Amygdala (tissue), 56 donors: ENCODE measurements around the gene BCOR.

ENCODE experiments used
- DNase-seq, 56 donors: peaks; one replicate each; lab custom pipeline; 2025; lab: John Stamatoyannopoulos, UW

BCOR gene

GRCh38 chrX:40117715-40118285, 20.0 kb upstream of the BCOR start:
- DNase-seq, result no peak

DNA sequence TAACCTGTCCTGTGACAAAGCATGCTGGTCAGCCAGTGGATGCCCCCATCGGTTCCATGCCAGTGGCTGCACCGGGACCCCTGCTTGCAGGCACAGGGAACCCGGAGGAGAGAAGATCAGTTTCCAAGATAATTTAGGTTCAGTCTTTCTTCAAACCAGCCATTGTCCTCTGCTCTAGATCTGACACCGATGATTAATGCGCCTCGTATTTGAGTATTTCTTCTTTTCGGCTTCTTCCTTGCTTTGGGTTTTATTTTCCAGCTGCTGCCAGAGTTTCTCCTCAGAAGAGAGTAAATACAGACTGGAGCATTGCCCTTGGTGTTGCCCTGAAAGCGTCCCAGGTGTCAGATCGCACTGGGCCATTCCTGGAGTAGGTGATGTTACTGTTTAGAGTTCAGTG, 19.2 kb upstream of the BCOR start:
- no peak for DNase-seq

GRCh38 chrX:40112996-40113395, 15.2 kb upstream of the BCOR start:
- no peak for DNase-seq

GRCh38 chrX:40111868-40112267, 14.1 kb upstream of the BCOR start:
- no peak for DNase-seq

DNA sequence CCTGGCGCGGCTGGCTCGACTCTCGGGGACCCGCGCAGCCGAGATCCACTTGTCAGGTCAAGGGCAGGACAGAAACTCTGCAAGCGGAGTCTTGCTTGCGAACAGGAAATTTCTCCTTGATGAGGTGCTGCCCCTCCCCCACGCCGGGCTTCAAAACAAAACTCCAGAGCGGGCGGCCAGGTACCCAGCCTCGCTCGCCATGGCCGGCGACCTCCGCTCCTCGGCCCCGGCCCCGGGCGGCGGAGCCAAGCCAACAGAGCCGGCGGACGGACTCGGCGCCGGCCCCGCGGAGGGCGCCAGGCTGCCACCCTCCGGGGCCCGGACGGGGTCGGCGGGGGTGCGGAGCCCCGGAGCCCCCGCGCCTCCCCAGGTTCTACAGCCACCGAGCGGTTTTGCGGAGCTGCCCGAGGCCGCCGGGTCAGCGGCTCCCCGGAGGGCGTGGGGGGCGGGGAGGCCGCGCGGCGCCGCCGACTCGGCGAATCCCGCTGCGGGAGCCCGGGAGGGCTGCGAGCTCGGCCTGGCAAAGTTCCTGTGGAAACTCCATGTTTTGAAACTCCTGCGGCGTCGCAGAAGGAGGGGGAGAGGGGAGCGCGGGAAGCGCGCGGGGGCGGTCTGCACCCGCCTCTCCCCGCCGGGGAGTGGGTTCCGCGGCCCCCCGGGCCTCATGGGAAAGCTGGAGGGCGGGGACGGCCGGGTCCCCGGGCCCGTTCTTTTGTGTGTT, 11.7 kb upstream of the BCOR start:
- DNase-seq, result peak in 19 of 56 donors; percentile 5 to 58 (median 33)

GRCh38 chrX:40108959-40109287, 11.2 kb upstream of the BCOR start:
- DNase-seq, result peak in 40 of 56 donors; percentile 3 to 69 (median 36)

DNA sequence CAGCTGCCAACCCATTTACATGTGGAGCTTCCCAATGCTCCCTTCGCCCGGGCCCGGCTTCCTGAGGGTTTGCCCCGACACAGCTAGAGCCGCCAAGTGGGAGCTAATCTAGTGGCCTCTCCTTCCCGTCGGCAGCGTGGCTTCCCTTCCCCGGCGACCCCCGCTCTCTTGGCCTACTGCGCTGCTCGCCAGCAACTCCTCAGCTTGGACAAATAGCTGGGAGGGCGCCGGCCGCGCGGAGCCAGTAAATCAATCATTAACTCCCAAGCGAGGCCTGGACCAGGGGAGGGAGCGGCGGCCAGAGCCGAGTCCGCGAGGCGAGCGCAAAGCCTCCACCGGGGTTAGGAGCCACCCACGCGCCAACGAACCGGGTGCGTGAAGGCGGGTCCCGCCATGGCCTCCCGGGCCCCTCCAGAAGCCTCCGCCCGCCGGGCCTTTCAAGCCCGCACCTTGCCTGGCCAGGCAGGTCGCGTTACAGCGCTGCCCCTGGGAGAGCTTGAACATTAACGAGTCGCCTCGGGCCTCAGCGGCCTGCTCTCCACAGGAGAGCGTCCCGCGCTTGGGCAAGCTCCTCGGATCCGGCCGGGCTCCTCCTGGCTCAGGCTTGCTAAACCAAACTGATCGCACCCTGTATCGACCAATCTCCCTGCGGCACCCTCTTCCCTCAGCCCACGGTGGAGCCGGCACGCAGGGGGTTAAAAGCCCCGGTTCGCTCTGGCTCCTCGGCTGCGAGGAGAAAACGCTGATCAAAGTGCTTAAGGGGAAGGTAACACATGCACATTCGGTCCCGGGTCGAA, 10.6 kb upstream of the BCOR start:
- peak in 23 of 56 donors; percentile 2 to 60 (median 36) for DNase-seq

GRCh38 chrX:40107291-40108161, 9.8 kb upstream of the BCOR start:
- DNase-seq, result peak in 38 of 56 donors; percentile 1 to 56 (median 25)

DNA sequence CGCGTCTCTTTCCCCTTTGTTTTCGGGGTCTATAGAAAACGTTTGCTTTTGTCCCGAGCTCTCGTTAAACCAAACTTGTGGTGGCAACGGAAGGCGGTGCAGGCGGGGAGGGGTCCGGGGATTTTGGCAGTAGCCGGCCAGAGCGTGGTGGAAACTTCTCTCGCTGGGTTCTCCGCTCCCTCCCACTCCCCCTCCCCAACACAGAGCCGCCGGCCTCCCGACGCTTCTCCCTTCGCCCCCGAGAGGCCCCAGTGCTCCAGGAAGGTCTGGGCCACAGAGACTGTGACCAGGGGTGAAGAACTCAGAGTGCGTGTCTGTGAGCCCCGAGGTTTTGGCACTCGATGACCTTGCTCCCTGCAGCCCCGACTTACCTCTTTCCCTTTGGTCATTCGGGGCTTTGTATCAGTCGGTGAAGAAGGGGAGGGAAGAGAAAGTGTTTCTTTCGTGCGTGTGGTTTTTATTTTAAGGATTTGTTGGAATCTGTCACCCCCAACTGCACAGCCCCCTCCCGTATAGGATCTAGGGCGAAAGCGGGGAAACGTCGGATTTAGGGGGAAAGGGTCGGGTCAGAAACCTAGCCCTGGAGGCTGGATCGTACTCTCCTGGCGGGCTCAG, 9.0 kb upstream of the BCOR start:
- DNase-seq, result peak in 4 of 56 donors; percentile 1 to 52 (median 32)

- DNase-seq, result peak in 46 of 56 donors; percentile 1 to 76 (median 50)
These were observed 8.3 kb upstream of the BCOR start for GRCh38 chrX:40105835-40106675.

DNA sequence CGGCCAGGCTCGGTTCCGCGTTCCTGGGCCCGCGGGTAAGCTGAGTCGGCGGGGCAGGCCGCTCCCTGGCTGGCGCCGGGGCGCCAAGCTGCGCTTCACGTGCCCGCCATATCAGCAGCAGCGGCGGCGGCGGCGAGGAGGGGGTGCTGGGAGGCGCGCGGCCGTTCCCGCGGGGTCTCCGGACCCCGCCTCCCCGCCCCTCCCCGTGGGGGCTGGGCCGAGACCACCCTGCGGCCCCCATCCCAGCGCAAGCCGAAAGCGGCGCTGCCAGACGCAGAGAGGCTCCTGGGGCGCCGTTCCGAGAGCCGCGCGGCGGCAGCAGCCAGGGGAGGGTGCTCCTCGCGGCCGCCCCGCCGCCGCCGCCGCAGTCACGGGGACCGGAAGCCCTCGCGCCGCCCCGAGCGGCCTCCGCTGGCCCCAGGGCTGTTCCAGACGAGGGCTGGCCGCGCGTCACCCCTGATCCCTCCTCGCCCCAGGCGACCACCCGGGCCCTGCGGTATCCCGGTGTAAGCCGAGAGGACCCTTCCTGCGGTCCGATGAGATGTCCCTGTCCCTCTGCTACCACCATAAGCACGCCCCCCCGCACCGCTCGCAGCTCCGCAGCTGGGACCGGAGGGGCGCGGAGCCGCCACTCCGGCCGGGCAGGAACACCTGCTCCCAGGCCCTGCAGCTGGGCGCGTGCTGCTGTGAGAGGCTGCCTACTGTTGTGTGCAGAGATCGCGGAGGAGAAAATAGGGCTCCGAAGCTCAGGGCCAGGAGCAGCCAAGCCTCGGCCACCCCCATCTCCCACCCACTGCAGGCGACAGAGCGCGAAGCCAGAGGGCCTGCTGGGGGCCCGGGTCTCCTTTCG, 7.5 kb upstream of the BCOR start:
- peak in 27 of 56 donors; percentile 0 to 65 (median 31) for DNase-seq

GRCh38 chrX:40104630-40104984, 6.8 kb upstream of the BCOR start:
- peak in 4 of 56 donors; percentile 11 to 35 (median 20) for DNase-seq

- no peak for DNase-seq
These were observed 6.0 kb upstream of the BCOR start for GRCh38 chrX:40103565-40104323.

DNA sequence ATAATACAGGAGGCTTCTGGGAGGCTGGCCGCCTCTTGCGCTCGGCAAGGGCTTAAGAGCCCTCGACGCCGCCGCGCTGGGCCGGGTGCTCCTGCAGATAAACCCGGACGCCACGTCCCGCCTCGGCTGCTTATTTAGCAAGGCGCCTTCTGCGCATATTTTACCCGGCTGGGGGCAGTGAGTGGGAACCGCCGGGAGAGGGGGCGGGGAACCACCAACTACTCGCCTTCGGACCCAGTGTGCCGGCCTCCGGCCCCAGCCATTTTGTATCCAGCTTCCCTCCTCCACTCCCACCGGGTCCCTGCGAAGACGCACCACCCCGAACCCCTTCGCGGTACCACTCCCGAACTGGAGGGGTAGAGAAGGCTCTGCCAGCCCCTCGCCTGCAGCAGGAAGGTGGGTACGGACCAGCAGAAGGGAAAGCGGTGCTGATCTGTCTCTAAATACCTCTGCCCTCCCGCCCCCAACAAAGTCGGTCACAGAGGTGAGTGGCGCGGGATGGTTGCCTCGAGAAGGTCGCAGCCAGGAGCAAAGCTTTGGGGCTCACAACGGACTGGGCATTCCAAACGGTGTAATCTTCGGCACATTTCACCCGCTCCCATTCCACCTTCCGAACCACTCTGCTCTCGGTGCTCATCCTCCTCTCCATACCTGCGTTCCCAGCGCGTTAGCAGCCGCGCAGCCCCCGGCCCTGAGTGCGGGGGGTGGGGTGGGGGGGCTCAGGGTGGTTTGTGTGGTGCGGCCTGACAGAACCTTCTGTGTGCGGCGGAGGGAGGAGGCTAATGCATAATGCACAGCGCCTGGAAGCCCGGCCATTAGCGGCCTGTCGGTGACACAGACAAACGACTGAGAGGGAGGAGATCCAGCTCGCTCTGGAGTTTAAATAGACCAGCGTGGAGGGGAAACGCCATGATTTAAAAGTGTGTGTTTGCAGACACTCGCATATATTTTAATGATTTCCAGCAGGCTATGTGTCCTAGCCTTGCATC, 4.9 kb upstream of the BCOR start:
- no peak for DNase-seq

DNA sequence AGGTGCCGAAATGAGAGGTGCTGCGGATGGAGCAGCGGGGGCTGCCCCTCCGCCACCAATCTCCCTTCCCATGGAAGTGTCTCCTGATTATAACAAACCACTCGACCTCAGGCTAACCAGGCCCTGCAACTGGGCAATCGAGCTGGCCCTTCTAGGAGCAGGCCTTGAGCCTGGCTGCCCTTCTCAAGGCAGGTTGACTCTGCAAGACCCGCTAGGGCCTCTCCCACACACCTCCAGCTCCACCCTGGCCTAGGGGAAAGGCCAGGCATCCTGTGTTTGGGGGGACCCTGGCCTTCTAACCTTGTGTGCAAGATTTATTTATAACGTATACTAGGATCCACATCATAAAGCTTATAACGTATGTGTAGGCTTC, 3.7 kb upstream of the BCOR start:
- no peak for DNase-seq
